GM18873 (cell line): ENCODE results near the gene NGDN.

ENCODE experiments used
- ATAC-seq: cut with Tn5 transposase; IDR thresholded peaks from one replicate; pipeline ENCODE4 v1.9.1; 2021; ENCODE audit warnings: mild to moderate bottlenecking, moderate library complexity, moderate number of reproducible peaks; ENCODE audit not compliant: unreplicated experiment, low FRiP score

NGDN gene

GRCh38 chr14:23517650-23518326 is 48.3 kb downstream of the NGDN start:
- no peak for ATAC-seq

- ATAC-seq = no peak
Observed at GRCh38 chr14:23518709-23519108, 49.2 kb downstream of the NGDN start.

GRCh38 chr14:23520899-23521533 is 51.5 kb downstream of the NGDN start:
- no peak for ATAC-seq

- no peak for ATAC-seq
Observed at GRCh38 chr14:23521785-23522640, 52.5 kb downstream of the NGDN start.

GRCh38 chr14:23522643-23523198 is 53.2 kb downstream of the NGDN start:
- no peak for ATAC-seq

GRCh38 chr14:23523229-23524016 is 53.9 kb downstream of the NGDN start:
- ATAC-seq = no peak

- ATAC-seq = no peak
Observed at GRCh38 chr14:23524954-23525353, 55.5 kb downstream of the NGDN start.

GRCh38 chr14:23525611-23526010 is 56.1 kb downstream of the NGDN start:
- ATAC-seq = no peak
